Measurements from ENCODE around the gene SNX9.
"Not testable (repeated sequence)": the region's sequence is repeated elsewhere in the genome, so short reads cannot be mapped to it uniquely, and the experiment has no call there.

The SNX9 gene

GRCh38 chr6:157831424-157832249 lies 8.6 kb downstream of the SNX9 start:
- no peak for DNase-seq (ENCODE audit: low spot score)

DNA sequence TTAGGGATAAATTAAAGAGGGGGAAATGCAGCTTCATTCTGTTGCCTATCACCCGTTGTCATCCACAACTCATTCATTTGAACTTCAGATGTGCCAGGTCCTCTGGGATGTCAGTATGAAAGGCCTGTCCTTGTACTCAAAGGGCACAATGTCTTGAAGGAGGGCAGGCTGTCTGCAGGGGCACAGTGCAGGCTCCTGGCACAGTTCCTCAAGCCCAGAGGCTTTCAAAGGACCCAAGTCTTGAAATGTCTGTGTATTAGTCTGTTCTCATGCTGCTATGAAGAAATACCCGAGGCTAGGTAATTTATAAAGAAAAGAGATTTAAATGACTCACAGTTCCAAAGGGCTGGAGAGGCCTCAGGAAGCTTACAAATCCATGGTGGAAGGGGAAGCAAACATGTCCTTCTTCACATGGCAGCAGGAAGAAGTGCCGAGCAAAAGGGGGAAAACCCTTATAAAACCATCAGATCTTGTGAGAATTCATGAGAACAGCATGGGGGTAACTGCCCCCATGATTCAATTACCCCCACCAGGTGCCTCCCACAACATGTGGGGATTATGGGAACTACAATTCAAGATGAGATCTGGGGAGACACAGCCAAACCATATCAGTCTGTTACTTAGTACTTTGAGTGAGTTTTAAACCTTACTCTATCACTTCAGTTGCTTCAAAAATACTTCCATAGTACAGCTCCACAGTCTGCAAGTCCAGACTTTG lies 9.4 kb downstream of the SNX9 start:
- no peak for DNase-seq (ENCODE audit: low spot score)

GRCh38 chr6:157834549-157834948 lies 11.5 kb downstream of the SNX9 start:
- DNase-seq (ENCODE audit: low spot score), result no peak

DNA sequence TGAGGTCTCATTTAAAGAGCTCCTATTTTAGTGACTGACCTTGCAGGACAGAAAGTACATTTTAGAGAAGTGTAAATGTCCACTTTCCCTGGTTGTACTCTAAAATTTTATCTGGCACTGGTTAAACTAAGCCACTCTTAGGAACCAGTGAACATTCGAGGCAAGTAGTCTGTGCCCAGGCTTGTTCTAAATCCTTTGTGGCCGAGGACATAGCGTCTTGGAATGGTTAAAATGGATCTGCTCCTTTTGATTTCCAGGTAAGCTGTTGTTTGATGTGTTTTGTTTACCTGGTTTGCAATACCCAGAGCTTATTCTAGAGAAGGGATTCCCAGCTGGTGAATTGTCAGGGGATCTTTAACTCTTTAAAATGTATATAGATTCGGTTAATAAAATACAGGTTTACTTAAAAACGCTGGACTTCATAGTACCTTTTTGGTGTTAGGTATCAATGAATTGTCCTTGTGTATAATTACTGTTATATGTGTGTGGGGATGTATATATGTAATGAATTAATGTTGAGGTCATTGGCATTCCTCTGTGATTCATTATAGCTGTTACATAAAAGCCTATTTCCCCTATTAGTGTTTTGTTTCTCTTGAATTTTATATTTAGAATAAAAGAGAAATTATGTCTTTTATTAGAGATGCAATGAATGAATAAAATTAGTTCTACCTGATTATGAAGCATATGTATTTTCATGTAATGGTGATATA lies 15.8 kb downstream of the SNX9 start:
- DNase-seq (ENCODE audit: low spot score), result no peak

DNA sequence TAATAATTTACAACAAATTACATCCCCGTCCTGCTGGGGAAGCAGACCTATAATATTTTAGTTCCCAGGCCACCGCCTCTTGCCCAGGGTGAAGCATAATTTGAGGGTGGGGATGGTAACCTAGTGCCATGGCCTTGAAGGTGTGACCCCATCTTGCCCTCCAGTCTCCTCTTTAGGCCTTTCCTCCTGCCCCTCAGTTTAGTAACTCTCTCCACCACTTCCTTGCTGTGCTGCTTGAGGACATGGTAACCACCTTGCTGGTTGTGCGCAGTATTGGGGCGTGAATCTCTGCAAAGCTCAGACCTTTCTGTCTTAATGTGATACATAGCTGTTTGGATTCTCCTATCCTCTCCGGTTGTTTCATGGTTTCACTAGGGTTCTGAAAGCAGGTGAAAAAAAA lies 16.6 kb downstream of the SNX9 start:
- DNase-seq (ENCODE audit: low spot score), result no peak

- no peak for DNase-seq (ENCODE audit: low spot score)
Observed at GRCh38 chr6:157840261-157840660, 17.2 kb downstream of the SNX9 start.

GRCh38 chr6:157840776-157841175 lies 17.7 kb downstream of the SNX9 start:
- DNase-seq (ENCODE audit: low spot score), result no peak

GRCh38 chr6:157841211-157841840 lies 18.3 kb downstream of the SNX9 start:
- DNase-seq (ENCODE audit: low spot score), result no peak

DNA sequence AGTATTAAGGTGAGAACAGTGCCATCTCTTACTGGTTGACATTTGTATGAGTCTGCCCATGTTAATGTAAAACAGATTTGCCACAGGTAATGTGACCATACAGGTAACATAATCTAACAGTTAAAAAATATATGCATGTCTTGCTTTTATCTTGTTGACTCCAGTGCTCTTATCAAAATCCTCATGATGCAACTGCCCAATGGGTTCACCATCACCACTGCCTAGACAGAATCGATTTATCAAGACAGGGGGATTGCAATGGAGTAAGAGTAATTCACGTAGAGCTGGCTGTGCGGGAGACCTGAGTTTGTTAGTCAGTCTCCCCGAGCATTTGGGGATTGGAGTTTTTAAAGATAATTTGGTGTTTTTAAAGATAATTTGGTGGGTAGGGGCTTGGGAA lies 19.2 kb downstream of the SNX9 start:
- no peak for DNase-seq (ENCODE audit: low spot score)

GRCh38 chr6:157844196-157844595 lies 21.1 kb downstream of the SNX9 start:
- DNase-seq (ENCODE audit: low spot score), result not testable (repeated sequence)

- no peak for DNase-seq (ENCODE audit: low spot score)
Observed at GRCh38 chr6:157845493-157846259, 22.6 kb downstream of the SNX9 start.

- no peak for DNase-seq (ENCODE audit: low spot score)
Observed at GRCh38 chr6:157847846-157848245, 24.8 kb downstream of the SNX9 start.

GRCh38 chr6:157848693-157849092 lies 25.6 kb downstream of the SNX9 start:
- no peak for DNase-seq (ENCODE audit: low spot score)

GRCh38 chr6:157849288-157850017 lies 26.4 kb downstream of the SNX9 start:
- DNase-seq (ENCODE audit: low spot score), result no peak

DNA sequence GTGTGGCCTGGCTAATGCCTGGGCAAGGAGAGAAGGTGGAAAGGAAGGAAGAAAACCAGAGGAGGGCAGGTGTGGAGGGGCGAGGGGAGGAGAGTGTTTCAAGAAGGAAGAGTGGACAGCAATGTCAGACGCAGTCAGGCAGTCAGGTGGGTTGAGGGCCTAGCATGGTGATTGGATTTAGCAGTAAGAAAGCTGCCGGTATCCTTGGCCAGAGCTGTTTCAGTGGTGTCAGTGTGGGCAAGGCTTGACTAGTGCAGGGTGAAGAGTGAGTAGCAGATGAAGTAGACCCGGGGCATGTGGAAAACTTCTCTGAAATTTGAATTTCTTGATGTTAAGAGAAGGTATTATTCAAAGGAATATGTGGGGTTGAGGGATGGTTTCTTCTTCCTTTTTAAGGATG lies 27.0 kb downstream of the SNX9 start:
- no peak for DNase-seq (ENCODE audit: low spot score)

DNA sequence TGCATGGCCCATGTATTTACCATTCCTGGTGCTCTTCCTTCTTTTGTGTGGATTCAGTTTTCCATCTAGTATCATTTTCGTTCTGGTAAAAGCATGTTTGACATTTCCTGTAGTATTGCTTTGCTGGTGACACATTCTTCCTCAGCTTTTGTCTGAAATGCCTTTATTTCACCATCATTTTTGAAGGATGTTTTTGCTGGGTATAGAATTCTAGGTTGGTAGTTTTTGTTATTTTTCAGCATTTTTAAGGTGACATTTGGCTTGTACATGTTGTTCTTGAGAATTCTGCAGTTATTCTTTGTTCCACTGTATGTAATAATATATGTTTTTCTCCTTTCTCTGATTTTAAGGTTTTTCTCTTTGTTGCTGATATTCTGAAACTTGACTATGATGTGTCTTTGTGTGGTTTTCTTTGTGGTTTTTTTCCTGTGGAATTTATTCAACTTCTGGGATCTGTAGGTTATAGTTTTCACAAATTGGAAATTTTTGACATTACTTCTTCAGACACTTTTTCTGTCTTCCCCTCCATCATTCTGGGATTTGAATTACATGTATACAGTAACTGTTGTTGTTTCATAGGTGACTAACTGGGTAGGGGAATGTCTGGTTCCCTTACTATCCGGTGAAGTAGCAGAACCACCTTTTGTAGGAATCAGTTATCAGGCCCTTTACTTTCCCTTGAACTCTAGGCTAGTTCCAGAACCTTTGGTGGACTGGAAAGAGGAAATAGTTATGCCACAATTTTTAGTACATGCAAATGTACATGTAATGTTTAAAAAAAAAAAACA lies 30.2 kb downstream of the SNX9 start:
- DNase-seq (ENCODE audit: low spot score), result no peak

GRCh38 chr6:157853902-157854502 lies 31.0 kb downstream of the SNX9 start:
- no peak for DNase-seq (ENCODE audit: low spot score)

GRCh38 chr6:157855325-157855724 lies 32.3 kb downstream of the SNX9 start:
- no peak for DNase-seq (ENCODE audit: low spot score)

GRCh38 chr6:157855804-157856203 lies 32.8 kb downstream of the SNX9 start:
- not testable (repeated sequence) for DNase-seq (ENCODE audit: low spot score)

DNA sequence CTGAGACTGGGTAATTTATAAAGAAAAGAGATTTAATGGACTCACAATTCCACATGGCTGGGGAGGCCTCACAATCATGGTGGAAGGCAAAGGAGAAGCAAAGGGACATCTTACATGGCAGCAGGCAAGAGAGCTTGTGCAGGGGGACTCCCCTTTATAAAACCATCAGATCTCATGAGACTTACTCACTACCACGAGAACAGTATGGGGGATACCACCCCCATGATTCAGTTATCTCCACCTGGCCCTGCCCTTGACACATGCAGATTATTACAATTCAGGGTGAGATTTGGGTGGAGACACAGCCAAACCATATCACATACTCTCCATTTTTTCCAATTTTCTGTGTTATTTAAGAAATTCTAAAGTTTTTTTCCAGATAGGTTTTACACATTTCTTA lies 35.6 kb downstream of the SNX9 start:
- DNase-seq (ENCODE audit: low spot score), result not testable (repeated sequence)
